Keratinocyte (primary cell): ENCODE data around the gene KRT14.
"Not testable (repeated sequence)": the region's sequence is repeated elsewhere in the genome, so short reads cannot be mapped to it uniquely, and the experiment has no call there.

Source experiments
- CTCF ChIP-seq, 3 experiments: IDR thresholded peaks in 1 of 3; conservative IDR thresholded peaks in 1 of 3; optimal IDR thresholded peaks in 1 of 3; 2 replicates in 2 of 3; 3 replicates in 1 of 3; pipeline versions ENCODE3 to v1.5.1; 2011; ENCODE audit warnings: low read length in 3 of 3, mild to moderate bottlenecking in 3 of 3, moderate library complexity in 2 of 3, control low read depth in 1 of 3, inconsistent platforms in 1 of 3; ENCODE audit not compliant: insufficient read depth in 2 of 3; ENCODE audit errors: extremely low read depth in 1 of 3
- EZH2 ChIP-seq: IDR thresholded peaks from one replicate; pipeline ENCODE4 v1.6.1; 2012; ENCODE audit warnings: inconsistent platforms, mild to moderate bottlenecking, low read length, moderate library complexity

- TF ChIP-seq CTCF (optimal IDR thresholded peaks at IDR 0.05 in 1 of 3, IDR thresholded peaks at IDR 0.05 in 1 of 3, conservative IDR thresholded peaks at IDR 0.05 in 1 of 3; ENCODE audit: extremely low read depth in 1 of 3, insufficient read depth in 2 of 3, low read length in 3 of 3); EZH2: not testable (repeated sequence)
Observed at GRCh38 chr17:41628073-41628370, 41.3 kb upstream of the KRT14 start.
